HepG2 (cell line): ENCODE measurements around the gene HAS3. TPM values are rescaled to one million over a fixed set of nuclear protein-coding genes. Genes with fewer than 3 reads are reported as not detected.
A peak's percentile ranks its signal among the peaks of the same experiment; 100 is the strongest.

ENCODE experiments used
- ATAD3A ChIP-seq: sonication (generic); formaldehyde crosslinking; IDR thresholded peaks from 2 replicates; pipeline ENCODE4 v1.4.0; 2020; ENCODE audit warnings: missing genetic modification reagents
- BCL3 ChIP-seq: sonication (generic); formaldehyde crosslinking; IDR thresholded peaks from 2 replicates; pipeline ENCODE4 v1.5.1; 2020; ENCODE audit warnings: mild to moderate bottlenecking, missing genetic modification reagents, moderate library complexity
- BRCA1 ChIP-seq: sonication (generic); formaldehyde crosslinking; IDR thresholded peaks from 2 replicates; pipeline ENCODE4 v1.4.0; 2020; ENCODE audit warnings: missing genetic modification reagents
- CREB3 ChIP-seq: sonication (generic); formaldehyde crosslinking; IDR thresholded peaks from 2 replicates; pipeline ENCODE4 v1.5.0; 2020; ENCODE audit warnings: missing genetic modification reagents
- EZH2 ChIP-seq: conservative IDR thresholded peaks from 2 replicates; pipeline ENCODE4 v1.6.1; 2012; ENCODE audit warnings: mild to moderate bottlenecking, low read depth, low read length, moderate library complexity
- HIC2 ChIP-seq: sonication (generic); formaldehyde crosslinking; IDR thresholded peaks from 2 replicates; pipeline ENCODE4 v1.9.0; 2022; ENCODE audit warnings: low read depth, missing genetic modification reagents
- KAT8 ChIP-seq: IDR thresholded peaks from 2 replicates; pipeline ENCODE4 v1.6.1; 2016; ENCODE audit warnings: missing genetic modification reagents, missing compliant biosample characterization
- KDM2A ChIP-seq: sonication (generic); formaldehyde crosslinking; IDR thresholded peaks from 2 replicates; pipeline ENCODE4 v1.4.0; 2020; ENCODE audit warnings: low read depth, missing genetic modification reagents, borderline replicate concordance
- MNT ChIP-seq: fragments of 450-650 bp; IDR thresholded peaks from 2 replicates; pipeline ENCODE4 v1.6.1; 2016
- PAXIP1 ChIP-seq: sonication (generic); formaldehyde crosslinking; conservative IDR thresholded peaks from 2 replicates; pipeline ENCODE4 v1.4.0; 2020; ENCODE audit warnings: mild to moderate bottlenecking, missing genetic modification reagents, moderate library complexity
- ZNF160 ChIP-seq: sonication (generic); formaldehyde crosslinking; IDR thresholded peaks from 2 replicates; pipeline ENCODE4 v1.8.0; 2022; ENCODE audit warnings: mild to moderate bottlenecking, inconsistent platforms, missing genetic modification reagents
- ZNF260 ChIP-seq: sonication (generic); formaldehyde crosslinking; IDR thresholded peaks from 2 replicates; pipeline ENCODE4 v1.4.0; 2020; ENCODE audit warnings: missing genetic modification reagents, low read depth, mild to moderate bottlenecking, borderline replicate concordance
- ZNF263 ChIP-seq: sonication (generic); formaldehyde crosslinking; IDR thresholded peaks from 2 replicates; pipeline ENCODE4 v1.4.0; 2020; ENCODE audit warnings: missing genetic modification reagents
- ZNF274 ChIP-seq: sonication (generic); formaldehyde crosslinking; IDR thresholded peaks from 2 replicates; pipeline ENCODE4 v1.5.1; 2020; ENCODE audit warnings: mild to moderate bottlenecking, missing genetic modification reagents
- ZNF367 ChIP-seq: sonication (generic); formaldehyde crosslinking; IDR thresholded peaks from 2 replicates; pipeline ENCODE4 v1.4.0; 2020; ENCODE audit warnings: missing genetic modification reagents, borderline replicate concordance
- ZNF430 ChIP-seq: sonication (generic); formaldehyde crosslinking; IDR thresholded peaks from 2 replicates; pipeline ENCODE4 v1.9.0; 2021; ENCODE audit warnings: mild to moderate bottlenecking, missing genetic modification reagents
- ZSCAN20 ChIP-seq: sonication (generic); formaldehyde crosslinking; IDR thresholded peaks from 2 replicates; pipeline ENCODE4 v1.4.0; 2020; ENCODE audit warnings: missing genetic modification reagents, mild to moderate bottlenecking, borderline replicate concordance
- polyA plus RNA-seq, 8 experiments: library from polyadenylated mRNA; depleted of rRNA in 3 of 8; stranded (reverse) in 7 of 8; unstranded in 1 of 8; fragments of >200 nt; fragmentation: Illumina TruSeq in 4 of 8; extraction: Trizol in 4 of 8; gene quantifications; 2 replicates each; pipeline versions ENCODE4 v1.2.1 to v1.2.3, GENCODE V29; 2011 to 2016; ENCODE audit warnings: low read depth in 4 of 8, missing spikeins in 1 of 8, mixed read lengths in 1 of 8; ENCODE audit not compliant: insufficient read depth in 1 of 8
- total RNA-seq, 5 experiments: library from RNA; depleted of rRNA; stranded (reverse); fragments of >200 nt; fragmentation: Illumina TruSeq; extraction: Trizol; gene quantifications; 2 replicates each; pipeline ENCODE4 v1.2.3, GENCODE V29; 2016; ENCODE audit warnings: low read depth in 1 of 5
- TF ChIP-seq, protein P1 (sequence below): sonication (generic); formaldehyde crosslinking; IDR thresholded peaks from 2 replicates; pipeline ENCODE4 v1.4.0; 2020; ENCODE audit warnings: mild to moderate bottlenecking, missing genetic modification reagents

The HAS3 gene
- total and polyA plus RNA-seq, 2 of the 13 experiments (the other 11 are each of a cell fraction or from before 2014, with no cell fraction given), result 0.04 to 0.30 TPM

DNA sequence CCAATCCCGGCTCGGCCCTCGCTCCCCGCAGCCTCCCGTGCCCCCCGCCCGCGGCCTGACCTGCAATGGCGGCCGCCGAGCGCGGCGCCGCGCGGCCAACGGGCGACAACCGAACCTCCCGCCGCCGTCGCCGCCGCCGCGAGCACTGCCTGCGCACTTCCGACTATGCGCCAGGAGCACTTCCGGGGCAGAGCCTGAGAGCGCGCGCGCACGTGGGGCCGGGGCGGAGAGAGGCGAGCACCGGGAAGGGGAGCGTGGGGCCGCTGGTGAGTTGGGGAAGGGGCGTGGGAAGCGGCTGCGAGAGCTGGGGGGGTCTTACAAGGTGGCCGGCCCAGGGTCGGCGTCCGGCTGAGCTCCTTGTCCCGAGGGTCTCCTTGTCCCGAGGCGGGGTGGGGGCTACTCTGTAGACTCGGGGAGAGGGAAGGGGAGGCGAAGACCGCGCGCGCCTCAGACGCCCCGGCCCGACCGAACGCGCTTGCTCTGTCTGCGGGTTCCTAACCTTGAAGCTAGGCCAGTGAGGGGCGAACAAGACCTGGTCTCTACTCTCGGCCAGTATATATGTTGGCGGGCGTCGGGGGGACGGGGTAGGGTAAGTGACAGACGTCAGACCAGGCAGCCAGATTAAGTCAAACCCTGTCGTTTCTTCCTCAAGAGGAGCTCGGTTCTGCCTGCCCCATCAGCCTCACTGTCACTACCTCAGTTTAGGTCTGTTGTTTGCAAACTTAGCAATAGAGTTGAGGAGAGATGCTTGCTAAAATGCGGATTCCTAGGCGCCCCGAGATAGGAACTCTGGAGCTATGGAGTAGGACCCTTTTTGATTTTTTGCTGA lies 27.2 kb downstream of the HAS3 start, which contains the start of the genes CHTF8 and UTP4 (continued):
- TF ChIP-seq BCL3 (CRISPR knock-in tag), result 0 out of 2 replicates have a peak, but pooled peaks have one; percentile 26
- TF ChIP-seq ZNF263 (CRISPR knock-in tag), result peak; percentile 88
- 0 out of 2 replicates have a peak, but pooled peaks have one; percentile 58 for TF ChIP-seq HIC2
- 0 out of 2 replicates have a peak, but pooled peaks have one; percentile 52 for TF ChIP-seq ZNF367 (CRISPR knock-in tag)
- TF ChIP-seq ZNF430 (CRISPR knock-in tag), result 0 out of 2 replicates have a peak, but pooled peaks have one; percentile 11
- TF ChIP-seq ZSCAN20 (CRISPR knock-in tag), result peak; percentile 57; the same call in 1 of the 2 replicates
- TF ChIP-seq ZNF274 (CRISPR knock-in tag), result peak; percentile 35; the same call in 1 of the 2 replicates
- peak; percentile 82; the same call in 1 of the 2 replicates for TF ChIP-seq BRCA1 (CRISPR knock-in tag)
- peak; percentile 37; the same call in 1 of the 2 replicates for TF ChIP-seq PAXIP1 (CRISPR knock-in tag)
- no peak for TF ChIP-seq ZNF260 (CRISPR knock-in tag)
- peak; percentile 93 for TF ChIP-seq MNT
- peak; percentile 61; the same call in 1 of the 2 replicates for TF ChIP-seq KDM2A (CRISPR knock-in tag)
- TF ChIP-seq ATAD3A (CRISPR knock-in tag), result no peak
- TF ChIP-seq ZNF160 (CRISPR knock-in tag), result peak; percentile 82; the same call in 1 of the 2 replicates
- TF ChIP-seq KAT8 (CRISPR knock-in tag), result peak; percentile 76; the same call in 1 of the 2 replicates
- TF ChIP-seq, protein P1, sequence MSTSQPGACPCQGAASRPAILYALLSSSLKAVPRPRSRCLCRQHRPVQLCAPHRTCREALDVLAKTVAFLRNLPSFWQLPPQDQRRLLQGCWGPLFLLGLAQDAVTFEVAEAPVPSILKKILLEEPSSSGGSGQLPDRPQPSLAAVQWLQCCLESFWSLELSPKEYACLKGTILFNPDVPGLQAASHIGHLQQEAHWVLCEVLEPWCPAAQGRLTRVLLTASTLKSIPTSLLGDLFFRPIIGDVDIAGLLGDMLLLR (CRISPR knock-in tag), result peak; percentile 99; the same call in 1 of the 2 replicates
- TF ChIP-seq CREB3 (CRISPR knock-in tag), result 0 out of 2 replicates have a peak, but pooled peaks have one; percentile 56
- no peak for TF ChIP-seq EZH2
